Measurements from ENCODE around the gene OTOGL.

DNA sequence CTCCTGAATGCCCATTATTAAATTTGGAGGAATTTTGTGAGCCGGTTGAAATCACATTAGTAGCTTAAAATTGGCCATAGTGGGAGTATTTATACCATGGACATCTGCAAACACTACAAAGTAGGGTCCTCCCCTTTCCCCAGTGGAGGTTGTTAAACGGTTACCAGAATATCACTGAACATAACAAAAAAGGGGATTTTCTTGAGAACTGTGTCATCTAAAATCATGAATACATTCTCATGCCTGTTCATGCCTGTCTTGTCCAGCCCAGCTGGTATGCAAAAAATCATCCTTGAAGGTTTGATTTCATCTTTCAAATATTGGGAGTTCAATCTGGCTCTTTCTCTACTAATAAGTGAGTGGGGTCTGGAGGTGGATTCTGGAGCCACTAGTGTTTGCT is 96.4 kb downstream of the OTOGL start:
- TF ChIP-seq CTCF (conservative IDR thresholded peaks at IDR 0.05; ENCODE audit: low read depth, low read length), result no peak
- no peak for TF ChIP-seq EZH2 (IDR thresholded peaks at IDR 0.05; ENCODE audit: low read length, unreplicated experiment)

Measured in PC-3 (cell line).